Activated CD4-positive, alpha-beta T cell treated with anti-CD3 and anti-CD28 coated beads, Interleukin-2, amount 50 U/mL, for 4 hours (primary cell): ENCODE measurements around the gene COL12A1.
A peak's percentile ranks its signal among the peaks of the same experiment; 100 is the strongest.

ENCODE experiments used
- DNase-seq, 2 experiments: peaks; one replicate each; pipeline ENCODE4 v3.0.0-alpha.2; 2020

The COL12A1 gene

GRCh38 chr6:75205776-75206575 lies at the start of gene COL12A1:
TSS of gene COL12A1 (minus strand) at chr6:75206053. CDS start at chr6:75202792, 3,261 bp downstream.
- DNase-seq = peak in 1 of 2 experiments; percentile 0

- DNase-seq = no peak
Measured at GRCh38 chr6:75250552-75250951, 44.7 kb upstream of the COL12A1 start.

DNA sequence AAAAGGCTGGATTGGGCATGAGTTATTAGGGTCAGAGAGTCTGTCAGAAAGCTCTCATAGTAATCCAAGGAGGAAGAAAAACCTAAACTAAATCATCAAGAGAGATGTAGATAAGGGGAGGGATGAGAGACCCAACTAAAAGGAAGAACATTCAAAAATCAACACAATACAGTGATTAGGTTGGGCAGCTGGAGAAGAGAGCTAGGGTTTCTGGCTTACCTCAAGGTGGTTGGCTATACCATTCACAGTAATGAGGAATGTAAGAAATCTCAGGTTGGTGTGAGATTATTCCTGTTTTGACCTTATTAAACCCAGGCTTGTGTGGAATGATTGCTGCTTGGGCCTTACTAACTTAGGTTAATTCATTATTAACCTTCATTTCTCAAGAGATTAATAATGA lies 44.0 kb upstream of the COL12A1 start:
- no peak for DNase-seq

- no peak for DNase-seq
Measured at GRCh38 chr6:75246386-75246785, 40.5 kb upstream of the COL12A1 start.

- no peak for DNase-seq
Measured at GRCh38 chr6:75244063-75244584, 38.3 kb upstream of the COL12A1 start.

DNA sequence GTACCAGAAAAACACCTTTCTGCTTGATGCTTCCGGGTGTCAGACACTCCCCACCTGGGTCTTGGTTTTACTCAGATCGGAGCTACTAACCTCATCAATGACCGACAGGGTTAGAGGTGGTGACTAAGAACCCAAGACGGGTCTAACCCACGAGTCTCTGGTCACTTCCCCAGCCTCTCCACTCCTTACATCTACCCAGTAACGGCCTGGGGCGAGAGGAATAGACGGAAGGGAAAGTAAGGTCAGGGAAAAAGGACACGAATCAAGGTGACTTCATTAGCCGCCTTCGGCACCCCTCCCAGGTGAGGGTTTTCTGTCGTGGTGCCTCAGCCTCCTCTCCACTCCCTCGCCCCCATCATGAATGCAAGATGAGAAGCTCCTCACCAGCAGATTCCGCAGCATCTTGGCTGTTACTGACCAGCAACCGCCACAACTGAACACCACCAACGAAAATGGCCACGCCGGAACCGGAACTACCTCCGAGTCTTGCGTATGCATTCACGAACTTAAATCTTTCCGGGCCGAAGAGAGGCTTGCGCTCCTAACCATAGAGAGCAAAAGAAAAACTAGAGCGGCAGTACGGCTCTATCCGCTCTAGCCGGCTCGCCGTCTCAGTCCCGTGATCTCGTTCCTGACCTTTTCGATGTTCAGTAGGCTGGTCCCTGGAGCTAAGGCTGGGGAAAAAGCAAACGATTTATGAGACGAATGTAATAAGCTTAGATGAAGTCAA lies 37.6 kb upstream of the COL12A1 start, which contains the start of gene COX7A2:
Gene COX7A2, minus strand, starts transcription at position 469 of the 730 bp plus-strand sequence. Its CDS starts 67 bp downstream, at position 402.
- peak; percentile 75 to 77 for DNase-seq

- DNase-seq = no peak
Measured at GRCh38 chr6:75236630-75237029, 30.8 kb upstream of the COL12A1 start.

GRCh38 chr6:75235271-75235670 lies 29.4 kb upstream of the COL12A1 start:
- no peak for DNase-seq

- no peak for DNase-seq
Measured at GRCh38 chr6:75234126-75234865, 28.4 kb upstream of the COL12A1 start.

DNA sequence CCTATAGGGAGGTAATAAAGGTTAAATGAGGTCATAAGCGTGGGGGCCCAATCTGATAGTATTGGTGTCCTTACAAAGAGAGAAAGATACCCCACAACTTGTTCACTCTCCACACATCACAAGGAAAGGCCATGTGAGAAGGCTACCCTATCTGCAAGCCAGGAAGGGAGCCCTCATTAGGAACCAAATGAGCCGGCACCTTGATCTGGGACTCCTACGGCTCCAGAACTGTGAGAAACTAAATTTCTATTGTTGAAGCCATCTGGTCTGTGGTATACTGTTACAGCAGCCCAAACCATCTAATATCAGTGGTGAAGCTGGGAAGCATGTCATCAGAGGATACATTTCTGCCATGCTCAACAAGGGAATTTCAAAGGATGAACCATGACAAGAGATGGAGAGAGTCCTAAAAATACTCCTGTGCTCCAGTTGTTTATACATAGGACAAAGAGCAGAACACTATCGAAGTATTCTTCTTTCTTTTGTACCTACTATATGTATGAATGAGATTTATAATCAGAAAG lies 27.3 kb upstream of the COL12A1 start:
- DNase-seq = no peak

DNA sequence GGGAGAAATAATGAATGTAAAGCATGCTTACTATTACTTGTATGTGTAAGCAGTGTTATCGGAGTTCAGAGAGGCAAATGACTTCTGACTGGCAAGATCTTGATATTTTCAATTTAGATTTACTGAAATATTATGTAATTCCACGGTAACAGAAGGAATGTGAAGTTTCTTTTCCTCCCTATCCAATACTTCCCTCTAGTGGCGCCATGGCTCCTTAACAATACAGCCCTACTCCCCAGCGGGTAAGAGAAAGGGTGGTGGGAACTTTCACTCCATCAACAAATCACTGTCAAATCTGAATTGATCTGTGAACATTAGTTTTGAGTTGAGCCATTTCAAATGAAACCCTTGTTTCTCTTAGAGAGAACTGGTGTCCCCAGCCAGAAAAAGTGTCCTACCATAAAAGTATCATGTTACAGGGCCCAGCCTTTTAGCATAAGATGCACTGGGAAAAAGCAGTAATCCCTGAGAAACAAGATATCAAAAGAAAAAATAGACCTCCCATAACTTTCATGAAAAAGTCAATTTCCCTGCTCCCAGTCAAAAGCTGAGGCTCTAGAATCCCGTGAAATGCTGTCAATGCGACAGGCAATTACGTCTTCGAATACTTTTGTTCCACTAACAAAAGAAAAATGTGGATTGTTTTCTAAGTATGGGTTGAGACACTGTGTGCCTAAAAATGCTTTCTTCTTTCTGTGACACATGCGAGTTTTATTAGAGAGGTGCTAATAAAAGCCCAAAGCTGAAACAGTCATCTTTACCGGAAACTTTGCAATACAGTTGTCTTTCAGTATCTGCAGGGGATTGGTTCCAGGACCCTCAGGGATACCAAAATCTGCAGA lies 24.9 kb upstream of the COL12A1 start:
- no peak for DNase-seq

GRCh38 chr6:75224303-75224926 lies 18.6 kb upstream of the COL12A1 start:
- DNase-seq = no peak

DNA sequence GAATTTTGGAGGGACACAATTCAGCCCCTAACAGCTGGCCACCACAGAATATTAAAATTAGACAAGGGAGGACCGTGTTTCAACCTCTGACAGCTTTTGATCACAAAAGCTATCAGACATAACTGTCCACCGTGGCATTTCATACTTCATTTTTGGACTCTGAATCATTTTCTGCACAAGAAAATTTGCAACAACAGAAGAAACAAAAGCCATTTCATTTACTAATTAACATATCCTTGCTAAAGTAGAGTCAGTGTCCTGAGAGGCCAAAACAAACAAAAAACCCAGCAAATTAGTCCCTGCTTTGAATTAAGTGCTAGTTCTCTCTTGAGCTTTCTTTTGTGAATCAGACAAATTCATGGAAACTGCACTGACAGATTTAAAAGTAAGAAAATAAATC lies 17.6 kb upstream of the COL12A1 start:
- DNase-seq = no peak

- DNase-seq = no peak
Measured at GRCh38 chr6:75222261-75222660, 16.4 kb upstream of the COL12A1 start.

DNA sequence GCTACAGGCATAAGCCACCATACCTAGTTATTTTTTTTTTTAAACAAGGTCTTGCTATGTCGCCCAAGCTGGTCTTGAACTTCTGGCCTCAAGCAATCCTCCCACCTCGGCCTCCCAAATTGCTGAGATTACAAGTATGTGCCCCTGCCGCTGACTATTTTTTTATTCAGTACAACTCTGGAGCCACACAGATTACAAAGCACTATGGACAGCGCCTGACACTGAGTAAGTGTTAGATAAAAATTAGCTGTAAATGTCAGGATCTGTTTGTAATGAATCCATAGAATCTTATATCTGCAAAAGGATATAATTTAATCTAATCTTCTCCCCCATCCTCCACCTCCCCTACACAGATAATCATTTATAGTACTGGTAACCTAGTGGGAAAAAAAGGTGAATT lies 15.3 kb upstream of the COL12A1 start:
- no peak for DNase-seq

- DNase-seq = no peak
Measured at GRCh38 chr6:75220357-75220756, 14.5 kb upstream of the COL12A1 start.

DNA sequence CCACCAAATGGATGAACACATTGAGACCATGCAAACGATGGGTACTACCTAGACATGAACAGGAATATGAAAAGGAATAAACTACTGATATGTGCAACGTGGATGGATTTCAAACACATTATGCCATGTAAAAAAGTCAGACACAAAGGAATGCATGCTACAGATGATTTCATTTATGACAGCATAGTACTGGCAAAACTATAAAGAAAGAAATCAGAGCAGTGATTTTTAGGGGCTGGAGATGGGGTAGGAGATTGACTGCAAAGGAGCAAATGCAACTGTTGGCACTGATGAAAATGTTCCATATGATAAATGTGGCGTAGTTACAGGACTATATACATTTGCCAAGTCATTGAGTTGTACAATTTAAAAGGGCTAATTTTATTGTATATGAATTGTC lies 13.4 kb upstream of the COL12A1 start:
- DNase-seq = no peak

- DNase-seq = no peak
Measured at GRCh38 chr6:75217193-75217592, 11.3 kb upstream of the COL12A1 start.

- DNase-seq = no peak
Measured at GRCh38 chr6:75215291-75215690, 9.4 kb upstream of the COL12A1 start.

GRCh38 chr6:75213732-75214131 lies 7.9 kb upstream of the COL12A1 start:
- DNase-seq = no peak

DNA sequence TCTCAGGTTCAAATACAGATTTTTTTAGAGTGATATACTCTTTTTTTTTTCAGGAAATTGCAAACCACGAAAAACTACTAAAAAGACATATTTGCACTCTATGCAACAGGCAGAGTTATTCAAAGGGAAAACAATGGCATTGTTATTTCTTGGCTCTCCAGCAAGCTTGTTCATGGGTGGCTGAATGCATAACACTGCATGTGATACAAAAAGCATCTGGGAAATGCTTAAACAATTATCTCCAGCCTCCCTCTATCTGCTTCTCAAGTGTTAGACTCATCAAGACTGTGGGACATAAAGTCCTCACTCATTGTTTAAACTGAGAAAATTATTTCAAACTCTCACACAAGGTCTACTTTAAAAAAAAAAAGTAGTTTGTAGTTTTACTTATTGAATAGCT lies 7.3 kb upstream of the COL12A1 start:
- DNase-seq = no peak
